ENCODE results near the gene SH3RF3. TPM values are rescaled to one million over a fixed set of nuclear protein-coding genes. Genes with fewer than 3 reads are reported as not detected.

Gene SH3RF3
- total RNA-seq, 1 experiment from 2014 or later: 0.98 TPM

DNA sequence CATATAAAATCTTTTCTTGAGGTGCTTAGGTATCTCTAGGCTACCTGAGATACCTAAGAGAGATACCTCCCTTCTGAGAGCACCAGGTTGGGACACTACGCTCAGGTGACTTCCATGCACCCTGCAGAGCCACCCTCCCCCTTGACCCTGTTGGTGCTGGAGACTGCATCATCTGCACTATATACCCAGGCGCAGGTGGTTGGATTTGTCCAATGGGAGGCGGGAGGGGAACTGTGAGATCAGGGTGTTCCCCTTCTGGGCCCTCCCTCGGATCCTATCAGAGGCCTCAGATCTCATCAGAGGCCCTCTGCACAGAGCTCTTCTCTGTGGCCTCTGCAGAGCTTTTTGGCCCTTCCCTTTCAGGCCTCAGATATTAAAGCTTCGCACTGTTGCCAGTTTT lies 158.4 kb downstream of the SH3RF3 start:
- H3K27me3 Mint-ChIP-seq (ENCODE audit: insufficient read depth, unreplicated experiment): peaks cover 17% of the 10 kb centered on the region
- H3K4me1 Mint-ChIP-seq (ENCODE audit: low read depth, unreplicated experiment): no peaks in the 10 kb centered on the region
- intact Hi-C loops (cut with micrococcal nuclease; ENCODE audit: unreplicated experiment): no loop called here
- ChIA-PET CTCF (no interaction called here), POLR2A (no interaction called here)
- no peaks in the 10 kb centered on the region for H3K36me3 Mint-ChIP-seq (ENCODE audit: insufficient read depth, unreplicated experiment)
- no peaks in the 10 kb centered on the region for H3K9me3 ChIP-seq
- H3K4me3 ChIP-seq (ENCODE audit: low read depth, low read length): no peak overlapping the region
- H3K27me3 ChIP-seq (replicated peaks; ENCODE audit: control insufficient read depth, insufficient read depth, low read length): 0 out of 2 replicates have a peak, but pooled peaks cover 1% of the 10 kb centered on the region
- H3K27ac Mint-ChIP-seq (ENCODE audit: unreplicated experiment): no peak overlapping the region
- no peaks in the 10 kb centered on the region for H3K9me3 Mint-ChIP-seq (ENCODE audit: unreplicated experiment)
- no peak for DNase-seq
- no peaks in the 10 kb centered on the region for H3K36me3 ChIP-seq (ENCODE audit: control insufficient read depth, insufficient read depth, low read length)
- H3K4me1 ChIP-seq: no peaks in the 10 kb centered on the region
- BruUV-seq (replicated peaks): no TSS peak
- no peak for TF ChIP-seq CTCF (IDR thresholded peaks at IDR 0.05; ENCODE audit: insufficient read depth in 1 of 2, low read depth in 1 of 2, low read length in 1 of 2, severe bottlenecking in 1 of 2, unreplicated experiment in 1 of 2)
- no peak overlapping the region for H3K4me3 Mint-ChIP-seq (ENCODE audit: unreplicated experiment)

DNA sequence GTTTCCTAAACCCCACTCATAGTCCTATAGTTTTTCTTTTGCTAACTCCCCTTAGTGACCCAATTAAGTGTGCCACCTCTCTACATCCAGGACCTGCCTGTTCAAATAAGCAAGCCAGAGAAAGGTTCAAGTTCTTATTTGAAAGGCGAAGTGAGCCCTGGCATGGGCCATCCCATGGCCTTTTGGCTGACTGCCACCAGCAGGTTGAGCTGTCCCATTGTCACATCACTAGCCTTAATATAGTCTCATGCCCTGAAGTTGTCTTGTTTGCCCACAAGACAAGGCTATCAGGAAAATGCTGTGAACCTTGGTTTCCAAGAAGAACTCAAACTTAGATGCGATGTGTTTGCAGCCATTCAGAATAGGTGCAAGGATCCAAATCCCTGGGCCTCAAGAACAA lies 158.8 kb downstream of the SH3RF3 start:
- Histone ChIP-seq H3K36me3 (ENCODE audit: control insufficient read depth, insufficient read depth, low read length) (no peaks in the 10 kb centered on the region), H3K9me3 (no peaks in the 10 kb centered on the region), H3K4me1 (no peaks in the 10 kb centered on the region), H3K4me3 (ENCODE audit: low read depth, low read length) (no peak overlapping the region), H3K27me3 (replicated peaks; ENCODE audit: control insufficient read depth, insufficient read depth, low read length) (0 out of 2 replicates have a peak, but pooled peaks cover under 1% of the 10 kb centered on the region)
- Mint-ChIP-seq H3K9me3 (ENCODE audit: unreplicated experiment) (no peaks in the 10 kb centered on the region), H3K27me3 (ENCODE audit: insufficient read depth, unreplicated experiment) (peaks cover 14% of the 10 kb centered on the region), H3K27ac (ENCODE audit: unreplicated experiment) (no peak overlapping the region), H3K4me1 (ENCODE audit: low read depth, unreplicated experiment) (no peaks in the 10 kb centered on the region), H3K4me3 (ENCODE audit: unreplicated experiment) (no peak overlapping the region), H3K36me3 (ENCODE audit: insufficient read depth, unreplicated experiment) (no peaks in the 10 kb centered on the region)
- intact Hi-C loops (cut with micrococcal nuclease; ENCODE audit: unreplicated experiment): no loop called here
- no peak for TF ChIP-seq CTCF (IDR thresholded peaks at IDR 0.05; ENCODE audit: insufficient read depth in 1 of 2, low read depth in 1 of 2, low read length in 1 of 2, severe bottlenecking in 1 of 2, unreplicated experiment in 1 of 2)
- CTCF ChIA-PET: no interaction called here
- no peak for DNase-seq
- POLR2A ChIA-PET: no interaction called here
- BruUV-seq (replicated peaks): no TSS peak

GRCh38 chr2:109288544-109289368 lies 159.8 kb downstream of the SH3RF3 start:
- Histone ChIP-seq H3K27me3 (replicated peaks; ENCODE audit: control insufficient read depth, insufficient read depth, low read length) (peaks cover under 1% of the 10 kb centered on the region), H3K9me3 (no peaks in the 10 kb centered on the region), H3K4me1 (no peaks in the 10 kb centered on the region), H3K4me3 (ENCODE audit: low read depth, low read length) (no peak overlapping the region), H3K36me3 (ENCODE audit: control insufficient read depth, insufficient read depth, low read length) (no peaks in the 10 kb centered on the region)
- CTCF ChIA-PET: no interaction called here
- H3K4me3 Mint-ChIP-seq (ENCODE audit: unreplicated experiment): no peak overlapping the region
- no peak for TF ChIP-seq CTCF (IDR thresholded peaks at IDR 0.05; ENCODE audit: insufficient read depth in 1 of 2, low read depth in 1 of 2, low read length in 1 of 2, severe bottlenecking in 1 of 2, unreplicated experiment in 1 of 2)
- H3K27ac Mint-ChIP-seq (ENCODE audit: unreplicated experiment): no peak overlapping the region
- H3K9me3 Mint-ChIP-seq (ENCODE audit: unreplicated experiment): no peaks in the 10 kb centered on the region
- POLR2A ChIA-PET: no interaction called here
- intact Hi-C loops (cut with micrococcal nuclease; ENCODE audit: unreplicated experiment): no loop called here
- DNase-seq: no peak
- no TSS peak for BruUV-seq (replicated peaks)
- no peaks in the 10 kb centered on the region for H3K36me3 Mint-ChIP-seq (ENCODE audit: insufficient read depth, unreplicated experiment)
- H3K27me3 Mint-ChIP-seq (ENCODE audit: insufficient read depth, unreplicated experiment): peaks cover 13% of the 10 kb centered on the region
- H3K4me1 Mint-ChIP-seq (ENCODE audit: low read depth, unreplicated experiment): no peaks in the 10 kb centered on the region

Measured in Caco-2 (cell line).